Measurements from ENCODE around the gene SCAMP1.

GRCh38 chr5:78486218-78486617 lies 125.8 kb downstream of the SCAMP1 start:
- TF ChIP-seq CTCF (IDR thresholded peaks at IDR 0.05; ENCODE audit: insufficient read depth, low read length, poor library complexity, severe bottlenecking): no peak
- no peak for TF ChIP-seq EZH2phosphoT487 (conservative IDR thresholded peaks at IDR 0.05; ENCODE audit: low read length)
